ENCODE results near the gene SBK3.
"Not testable (repeated sequence)": the region's sequence is repeated elsewhere in the genome, so short reads cannot be mapped to it uniquely, and the experiment has no call there.

DNA sequence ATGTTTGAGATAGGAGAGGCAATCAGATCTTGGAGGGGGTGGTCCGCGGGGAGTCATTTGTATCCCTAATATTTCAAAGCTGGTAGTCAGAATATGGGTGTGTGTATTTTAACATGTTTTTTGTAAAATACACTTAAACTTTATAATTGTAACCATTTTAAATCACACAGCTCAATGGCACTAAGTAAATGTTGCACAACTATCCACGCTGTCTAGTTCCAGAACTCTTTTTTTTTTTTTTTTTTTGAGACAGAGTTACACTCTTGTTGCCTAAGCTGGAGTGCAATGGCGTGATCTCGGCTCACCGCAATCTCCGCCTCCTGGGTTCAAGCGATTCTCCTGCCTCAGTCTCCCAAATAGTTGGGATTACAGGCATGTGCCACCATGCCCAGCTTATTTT lies 38.6 kb upstream of the SBK3 start:
- TF ChIP-seq, protein P1, sequence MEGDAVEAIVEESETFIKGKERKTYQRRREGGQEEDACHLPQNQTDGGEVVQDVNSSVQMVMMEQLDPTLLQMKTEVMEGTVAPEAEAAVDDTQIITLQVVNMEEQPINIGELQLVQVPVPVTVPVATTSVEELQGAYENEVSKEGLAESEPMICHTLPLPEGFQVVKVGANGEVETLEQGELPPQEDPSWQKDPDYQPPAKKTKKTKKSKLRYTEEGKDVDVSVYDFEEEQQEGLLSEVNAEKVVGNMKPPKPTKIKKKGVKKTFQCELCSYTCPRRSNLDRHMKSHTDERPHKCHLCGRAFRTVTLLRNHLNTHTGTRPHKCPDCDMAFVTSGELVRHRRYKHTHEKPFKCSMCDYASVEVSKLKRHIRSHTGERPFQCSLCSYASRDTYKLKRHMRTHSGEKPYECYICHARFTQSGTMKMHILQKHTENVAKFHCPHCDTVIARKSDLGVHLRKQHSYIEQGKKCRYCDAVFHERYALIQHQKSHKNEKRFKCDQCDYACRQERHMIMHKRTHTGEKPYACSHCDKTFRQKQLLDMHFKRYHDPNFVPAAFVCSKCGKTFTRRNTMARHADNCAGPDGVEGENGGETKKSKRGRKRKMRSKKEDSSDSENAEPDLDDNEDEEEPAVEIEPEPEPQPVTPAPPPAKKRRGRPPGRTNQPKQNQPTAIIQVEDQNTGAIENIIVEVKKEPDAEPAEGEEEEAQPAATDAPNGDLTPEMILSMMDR (IDR thresholded peaks at IDR 0.05) = not testable (repeated sequence)
- not testable (repeated sequence) for TF ChIP-seq POLR2A (IDR thresholded peaks at IDR 0.05)
